Activated naive CD4-positive, alpha-beta T cell (primary cell): ENCODE measurements around the gene MARCHF7.
"Not testable (repeated sequence)": the region's sequence is repeated elsewhere in the genome, so short reads cannot be mapped to it uniquely, and the experiment has no call there.

Source experiments
- DNase-seq, 4 experiments: peaks; one replicate each; lab custom pipeline; 2025; lab: John Stamatoyannopoulos, UW

MARCHF7 gene

GRCh38 chr2:159720676-159721075, 8.4 kb downstream of the MARCHF7 start:
- DNase-seq = no peak

- no peak for DNase-seq
Measured at GRCh38 chr2:159722580-159722979, 10.3 kb downstream of the MARCHF7 start.

- not testable (repeated sequence) for DNase-seq
Measured at GRCh38 chr2:159724795-159725572, 12.7 kb downstream of the MARCHF7 start.

GRCh38 chr2:159725713-159726112, 13.4 kb downstream of the MARCHF7 start:
- no peak for DNase-seq

GRCh38 chr2:159728629-159729028, 16.3 kb downstream of the MARCHF7 start:
- no peak for DNase-seq

- DNase-seq = no peak
Measured at GRCh38 chr2:159735648-159736047, 23.3 kb downstream of the MARCHF7 start.

- DNase-seq = no peak
Measured at GRCh38 chr2:159736048-159736447, 23.7 kb downstream of the MARCHF7 start.

GRCh38 chr2:159737292-159737916, 25.1 kb downstream of the MARCHF7 start:
- no peak for DNase-seq

GRCh38 chr2:159737917-159738296, 25.6 kb downstream of the MARCHF7 start:
- DNase-seq = no peak

GRCh38 chr2:159738509-159739390, 26.4 kb downstream of the MARCHF7 start:
- no peak for DNase-seq

- DNase-seq = no peak
Measured at GRCh38 chr2:159742846-159743245, 30.5 kb downstream of the MARCHF7 start.

GRCh38 chr2:159744363-159744762, 32.1 kb downstream of the MARCHF7 start:
- DNase-seq = no peak

- DNase-seq = not testable (repeated sequence)
Measured at GRCh38 chr2:159745237-159745636, 32.9 kb downstream of the MARCHF7 start.

- no peak for DNase-seq
Measured at GRCh38 chr2:159748089-159748488, 35.8 kb downstream of the MARCHF7 start.

- DNase-seq = no peak
Measured at GRCh38 chr2:159750873-159751272, 38.6 kb downstream of the MARCHF7 start.

GRCh38 chr2:159753797-159754196, 41.5 kb downstream of the MARCHF7 start:
- no peak for DNase-seq

- no peak for DNase-seq
Measured at GRCh38 chr2:159755014-159755413, 42.7 kb downstream of the MARCHF7 start.

- DNase-seq = no peak
Measured at GRCh38 chr2:159755788-159756187, 43.5 kb downstream of the MARCHF7 start.

- DNase-seq = no peak
Measured at GRCh38 chr2:159758239-159758638, 45.9 kb downstream of the MARCHF7 start.

GRCh38 chr2:159758686-159759085, 46.4 kb downstream of the MARCHF7 start:
- no peak for DNase-seq

- DNase-seq = no peak
Measured at GRCh38 chr2:159759577-159759976, 47.3 kb downstream of the MARCHF7 start.

GRCh38 chr2:159760326-159760725, 48.0 kb downstream of the MARCHF7 start:
- no peak for DNase-seq

GRCh38 chr2:159762075-159762474, 49.8 kb downstream of the MARCHF7 start:
- DNase-seq = no peak
